NCI-H524 treated with DMSO at 0.1 percent for 48 hours (cell line): ENCODE data around the gene CDC6.
A peak's percentile ranks its signal among the peaks of the same experiment; 100 is the strongest.

Experiments used
- DNase-seq: peaks from one replicate; lab custom pipeline; 2025; lab: John Stamatoyannopoulos, UW

The CDC6 gene

DNA sequence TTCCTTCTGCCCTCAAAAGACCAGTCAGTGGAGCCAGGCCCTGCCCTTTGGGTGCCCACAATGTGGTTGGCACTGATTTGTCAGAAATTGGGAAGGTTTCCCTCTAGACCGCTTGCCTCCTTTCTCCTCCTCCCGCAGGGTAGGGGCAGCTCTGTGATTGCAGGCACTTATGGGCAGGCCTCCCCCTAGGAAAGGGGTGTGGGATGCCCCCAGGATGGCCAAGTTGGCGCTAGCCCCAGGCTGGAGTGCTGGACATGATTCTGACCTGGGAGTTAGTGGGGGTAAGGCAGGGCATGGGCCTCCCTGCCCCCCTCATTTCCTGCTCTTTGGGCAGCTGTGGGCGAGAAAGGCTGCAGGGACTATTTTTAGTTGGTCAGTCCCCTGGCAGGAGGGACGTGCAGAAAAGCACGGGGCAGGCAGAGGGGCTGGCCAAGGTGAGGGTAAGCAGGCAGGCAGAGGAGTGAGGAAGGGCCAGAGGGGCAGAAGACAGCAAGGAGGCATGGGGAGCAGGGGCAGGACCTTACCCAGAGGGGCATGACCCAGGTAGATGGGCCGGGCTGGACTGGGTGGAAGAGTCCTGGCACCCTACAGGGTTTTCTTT lies 24.6 kb downstream of the CDC6 start:
- no peak for DNase-seq

- DNase-seq = no peak
Observed at GRCh38 chr17:40312893-40313667, 25.4 kb downstream of the CDC6 start.

- peak; percentile 86 for DNase-seq
Observed at GRCh38 chr17:40313668-40314583, 26.2 kb downstream of the CDC6 start.

GRCh38 chr17:40314584-40314956 lies 26.9 kb downstream of the CDC6 start:
- DNase-seq = peak; percentile 13

- DNase-seq = no peak
Observed at GRCh38 chr17:40315206-40315605, 27.5 kb downstream of the CDC6 start.

- DNase-seq = no peak
Observed at GRCh38 chr17:40315678-40316570, 28.2 kb downstream of the CDC6 start.

- DNase-seq = no peak
Observed at GRCh38 chr17:40316571-40317344, 29.1 kb downstream of the CDC6 start.

GRCh38 chr17:40317345-40317873 lies 29.7 kb downstream of the CDC6 start:
- no peak for DNase-seq

- peak; percentile 71 for DNase-seq
Observed at GRCh38 chr17:40317880-40318829, 30.5 kb downstream of the CDC6 start.

GRCh38 chr17:40318830-40319391 lies 31.2 kb downstream of the CDC6 start:
- no peak for DNase-seq

GRCh38 chr17:40319651-40320540 lies 32.2 kb downstream of the CDC6 start:
- no peak for DNase-seq

GRCh38 chr17:40320756-40321523 lies 33.3 kb downstream of the CDC6 start:
- no peak for DNase-seq

DNA sequence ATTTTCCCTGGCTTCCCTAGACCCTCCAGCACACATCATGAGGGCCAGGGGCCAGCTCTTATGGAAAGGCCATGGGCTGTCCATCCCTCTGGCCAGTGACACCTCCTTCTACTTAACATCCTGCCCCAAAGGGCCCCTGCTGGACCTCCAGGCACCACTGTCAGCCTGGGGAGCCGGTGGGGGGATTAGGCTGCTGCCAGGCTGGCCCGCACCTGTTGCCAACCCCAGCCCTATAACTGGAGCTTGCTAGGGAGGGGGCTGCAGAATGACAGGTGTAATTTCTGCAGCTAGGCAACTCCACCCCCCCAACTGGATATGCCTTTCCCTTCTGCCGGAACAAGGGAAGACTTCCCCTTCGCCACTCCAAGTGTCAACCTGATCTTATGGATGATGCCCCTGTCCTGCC lies 33.8 kb downstream of the CDC6 start:
- no peak for DNase-seq

DNA sequence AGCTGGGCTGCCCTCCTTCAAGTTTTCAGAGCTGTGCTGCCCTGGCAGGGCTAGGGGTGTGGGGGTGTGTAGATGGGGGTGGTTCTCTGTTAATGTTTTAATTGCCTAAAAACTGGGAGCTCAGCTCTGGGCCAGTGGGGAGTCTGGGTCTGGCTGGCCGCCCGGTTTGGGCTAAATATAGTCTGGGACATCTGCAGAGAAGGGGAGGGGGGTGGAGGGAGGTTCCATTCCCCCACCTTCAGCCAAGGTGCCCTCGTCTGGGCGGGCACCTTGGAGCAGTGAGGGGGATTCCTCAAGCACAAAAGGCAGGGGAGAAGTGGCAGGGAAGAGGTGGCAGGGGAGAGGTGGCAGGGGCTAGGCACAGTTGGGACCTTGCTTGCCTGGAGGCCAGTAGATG lies 34.3 kb downstream of the CDC6 start:
- DNase-seq = no peak

- DNase-seq = no peak
Observed at GRCh38 chr17:40322358-40323315, 35.0 kb downstream of the CDC6 start.
